Caco-2 (cell line): ENCODE data around the gene TOX3. TPM values are rescaled to one million over a fixed set of nuclear protein-coding genes. Genes with fewer than 3 reads are reported as not detected.

ENCODE experiments used
- BruUV-seq: library from RNA; stranded (reverse); fragments of 400-500 nt; replicated peaks from 2 replicates; lab custom pipeline; 2021; lab: Mats Ljungman, UMichigan
- CTCF ChIA-PET: fragments of 300-600 bp; sonication (Branson Sonifier 250); formaldehyde crosslinking; loops from one replicate; lab custom pipeline; 2022; ENCODE audit warnings: antibody characterized with exemption; lab: Charles Lee
- POLR2A ChIA-PET: fragments of 300-600 bp; sonication (Branson Sonifier 250); formaldehyde crosslinking; loops from one replicate; lab custom pipeline; 2022; ENCODE audit warnings: antibody characterized with exemption; lab: Charles Lee
- DNase-seq, 2 experiments: peaks; one replicate each; pipeline versions ENCODE4 v3.0.0 to v3.0.0-alpha.2; 2020 to 2022
- H3K27me3 ChIP-seq: replicated peaks from 2 replicates; pipeline ENCODE4 v1.6.0; 2011; ENCODE audit warnings: low read length; ENCODE audit not compliant: control insufficient read depth, insufficient read depth
- H3K36me3 ChIP-seq: 2 replicates; pipeline ENCODE4 v1.5.1; 2011; ENCODE audit warnings: low read length; ENCODE audit not compliant: control insufficient read depth, insufficient read depth
- H3K4me1 ChIP-seq: fragments of 250-450 bp; sonication (Bioruptor Pico); 2 replicates; pipeline ENCODE4 v1.5.1; 2020; ENCODE audit warnings: mild to moderate bottlenecking
- H3K4me3 ChIP-seq: 2 replicates; pipeline ENCODE4 v1.5.1; 2011; ENCODE audit warnings: low read depth, mild to moderate bottlenecking, control low read depth, low read length
- H3K9me3 ChIP-seq: fragments of 250-450 bp; sonication (Bioruptor Pico); 2 replicates; pipeline ENCODE4 v1.5.1; 2020; ENCODE audit warnings: mild to moderate bottlenecking, moderate library complexity
- H3K27ac Mint-ChIP-seq: one replicate; pipeline ENCODE4 v1.8.0; 2022; ENCODE audit warnings: mixed read lengths; ENCODE audit not compliant: unreplicated experiment
- H3K27me3 Mint-ChIP-seq: one replicate; pipeline ENCODE4 v1.8.0; 2022; ENCODE audit warnings: mixed read lengths; ENCODE audit not compliant: insufficient read depth, unreplicated experiment
- H3K36me3 Mint-ChIP-seq: one replicate; pipeline ENCODE4 v1.8.0; 2022; ENCODE audit warnings: mild to moderate bottlenecking, mixed read lengths; ENCODE audit not compliant: insufficient read depth, unreplicated experiment
- H3K4me1 Mint-ChIP-seq: one replicate; pipeline ENCODE4 v1.8.0; 2022; ENCODE audit warnings: low read depth, mixed read lengths; ENCODE audit not compliant: unreplicated experiment
- H3K4me3 Mint-ChIP-seq: one replicate; pipeline ENCODE4 v1.8.0; 2022; ENCODE audit warnings: mild to moderate bottlenecking, moderate library complexity, mixed read lengths; ENCODE audit not compliant: unreplicated experiment
- H3K9me3 Mint-ChIP-seq: one replicate; pipeline ENCODE4 v1.8.0; 2022; ENCODE audit warnings: mixed read lengths; ENCODE audit not compliant: unreplicated experiment
- CTCF ChIP-seq, 2 experiments: fragments of 200-600 bp in 1 of 2; IDR thresholded peaks; 1 replicate in 1 of 2; 2 replicates in 1 of 2; pipeline versions ENCODE4 v1.5.1 to v1.8.0; 2011 to 2022; ENCODE audit warnings: antibody characterized with exemption in 1 of 2, control low read depth in 1 of 2, inconsistent platforms in 1 of 2, low read depth in 1 of 2, low read length in 1 of 2, mild to moderate bottlenecking in 1 of 2, moderate library complexity in 1 of 2; ENCODE audit not compliant: insufficient read depth in 1 of 2, severe bottlenecking in 1 of 2, unreplicated experiment in 1 of 2
- intact Hi-C: fragments of 100-400 bp; cut with micrococcal nuclease; formaldehyde crosslinking; loops from one replicate; pipeline ENCODE4 v1.10.0; 2022; ENCODE audit not compliant: unreplicated experiment
- total RNA-seq: library from RNA; stranded (reverse); gene quantifications from 2 replicates; pipeline ENCODE4 v1.2.3, GENCODE V29; 2022

TOX3 gene
- total RNA-seq, 1 experiment from 2014 or later = 3.6 TPM

DNA sequence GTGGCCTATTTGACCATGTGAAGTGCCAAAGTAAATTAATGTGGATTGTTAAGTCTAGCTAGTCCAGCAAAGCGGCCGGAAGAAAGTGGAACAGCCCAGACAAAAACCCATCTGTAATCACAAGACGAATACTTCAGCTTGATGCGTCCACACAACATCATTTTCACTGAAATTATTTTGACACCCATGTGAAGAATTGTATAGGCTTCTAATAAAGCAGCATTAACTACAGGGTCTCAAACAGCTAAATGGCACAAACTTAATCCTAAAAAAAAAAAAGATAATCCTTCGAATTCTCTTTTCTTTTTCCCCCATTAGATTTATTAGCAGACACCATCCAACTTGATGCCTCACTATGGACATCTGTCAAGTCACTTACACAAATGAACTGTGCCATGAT, 73.8 kb downstream of the TOX3 start:
- no peak for TF ChIP-seq CTCF (IDR thresholded peaks at IDR 0.05; ENCODE audit: insufficient read depth in 1 of 2, low read depth in 1 of 2, low read length in 1 of 2, severe bottlenecking in 1 of 2, unreplicated experiment in 1 of 2)
- no peaks in the 10 kb centered on the region for H3K27me3 ChIP-seq
- intact Hi-C loops = no loop called here
- peaks cover 15% of the 10 kb centered on the region for H3K9me3 Mint-ChIP-seq
- no peaks in the 10 kb centered on the region for H3K36me3 Mint-ChIP-seq
- CTCF ChIA-PET = no interaction called here
- no peaks in the 10 kb centered on the region for H3K27me3 Mint-ChIP-seq
- no peak overlapping the region for H3K27ac Mint-ChIP-seq
- BruUV-seq = no TSS peak
- H3K4me1 Mint-ChIP-seq = peaks cover 4% of the 10 kb centered on the region
- H3K4me3 ChIP-seq = no peak overlapping the region
- DNase-seq = no peak
- H3K9me3 ChIP-seq = no peaks in the 10 kb centered on the region
- no peaks in the 10 kb centered on the region for H3K36me3 ChIP-seq
- no peak overlapping the region for H3K4me3 Mint-ChIP-seq
- POLR2A ChIA-PET = no interaction called here
- no peaks in the 10 kb centered on the region for H3K4me1 ChIP-seq

- intact Hi-C loops = no loop called here
- H3K4me1 Mint-ChIP-seq = peaks cover 4% of the 10 kb centered on the region
- Histone ChIP-seq H3K36me3 (no peaks in the 10 kb centered on the region), H3K27me3 (no peaks in the 10 kb centered on the region), H3K4me3 (no peak overlapping the region), H3K9me3 (no peaks in the 10 kb centered on the region), H3K4me1 (no peaks in the 10 kb centered on the region)
- CTCF ChIA-PET = no interaction called here
- no peak for TF ChIP-seq CTCF (IDR thresholded peaks at IDR 0.05; ENCODE audit: insufficient read depth in 1 of 2, low read depth in 1 of 2, low read length in 1 of 2, severe bottlenecking in 1 of 2, unreplicated experiment in 1 of 2)
- POLR2A ChIA-PET = no interaction called here
- H3K27ac Mint-ChIP-seq = no peak overlapping the region
- BruUV-seq = no TSS peak
- no peaks in the 10 kb centered on the region for H3K36me3 Mint-ChIP-seq
- H3K9me3 Mint-ChIP-seq = peaks cover 15% of the 10 kb centered on the region
- DNase-seq = no peak
- no peak overlapping the region for H3K4me3 Mint-ChIP-seq
- no peaks in the 10 kb centered on the region for H3K27me3 Mint-ChIP-seq
Observed at GRCh38 chr16:52471650-52472370, 75.1 kb downstream of the TOX3 start.

DNA sequence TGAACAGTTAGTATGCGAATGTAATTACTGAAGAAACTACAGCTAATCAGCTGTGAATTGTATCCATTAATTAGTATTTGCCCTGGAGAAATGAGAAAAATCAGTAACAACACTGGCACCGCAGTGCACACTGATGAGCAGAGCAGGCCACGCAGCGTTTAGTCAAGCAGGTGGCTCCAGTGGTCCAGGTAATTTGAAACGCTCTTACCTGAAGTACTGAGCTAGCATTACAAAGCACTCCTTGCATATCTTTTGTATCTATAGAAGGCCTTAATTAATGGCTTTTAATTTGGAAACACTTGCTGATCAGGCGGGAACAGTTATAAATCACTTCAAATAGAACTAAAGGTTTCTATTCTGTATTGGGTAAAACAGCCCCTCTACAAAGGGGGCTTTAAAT, 76.4 kb downstream of the TOX3 start:
- DNase-seq = no peak
- no peaks in the 10 kb centered on the region for H3K36me3 Mint-ChIP-seq
- Histone ChIP-seq H3K36me3 (no peaks in the 10 kb centered on the region), H3K4me1 (no peaks in the 10 kb centered on the region), H3K27me3 (no peaks in the 10 kb centered on the region), H3K9me3 (no peaks in the 10 kb centered on the region), H3K4me3 (no peak overlapping the region)
- BruUV-seq = no TSS peak
- TF ChIP-seq CTCF (IDR thresholded peaks at IDR 0.05; ENCODE audit: insufficient read depth in 1 of 2, low read depth in 1 of 2, low read length in 1 of 2, severe bottlenecking in 1 of 2, unreplicated experiment in 1 of 2) = no peak
- intact Hi-C loops = loop anchor here (1.0 kb wide), 1 partner anchor 391 kb away; no protein-coding TSS in a partner anchor
- POLR2A ChIA-PET = no interaction called here
- CTCF ChIA-PET = no interaction called here
- no peak overlapping the region for H3K27ac Mint-ChIP-seq
- H3K27me3 Mint-ChIP-seq = no peaks in the 10 kb centered on the region
- H3K9me3 Mint-ChIP-seq = peaks cover 15% of the 10 kb centered on the region
- H3K4me1 Mint-ChIP-seq = peaks cover 4% of the 10 kb centered on the region
- H3K4me3 Mint-ChIP-seq = no peak overlapping the region
